Hematopoietic multipotent progenitor cell treated with erythropoietin and hydrocortisone succinate and interleukin-3 and kit ligand, for 8 days (in vitro differentiated cells): ENCODE results near the gene BLOC1S5.

Experiments used
- DNase-seq: peaks from one replicate; pipeline ENCODE4 v3.0.0-alpha.2; 2015

Gene BLOC1S5, protein sequence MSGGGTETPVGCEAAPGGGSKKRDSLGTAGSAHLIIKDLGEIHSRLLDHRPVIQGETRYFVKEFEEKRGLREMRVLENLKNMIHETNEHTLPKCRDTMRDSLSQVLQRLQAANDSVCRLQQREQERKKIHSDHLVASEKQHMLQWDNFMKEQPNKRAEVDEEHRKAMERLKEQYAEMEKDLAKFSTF

DNA sequence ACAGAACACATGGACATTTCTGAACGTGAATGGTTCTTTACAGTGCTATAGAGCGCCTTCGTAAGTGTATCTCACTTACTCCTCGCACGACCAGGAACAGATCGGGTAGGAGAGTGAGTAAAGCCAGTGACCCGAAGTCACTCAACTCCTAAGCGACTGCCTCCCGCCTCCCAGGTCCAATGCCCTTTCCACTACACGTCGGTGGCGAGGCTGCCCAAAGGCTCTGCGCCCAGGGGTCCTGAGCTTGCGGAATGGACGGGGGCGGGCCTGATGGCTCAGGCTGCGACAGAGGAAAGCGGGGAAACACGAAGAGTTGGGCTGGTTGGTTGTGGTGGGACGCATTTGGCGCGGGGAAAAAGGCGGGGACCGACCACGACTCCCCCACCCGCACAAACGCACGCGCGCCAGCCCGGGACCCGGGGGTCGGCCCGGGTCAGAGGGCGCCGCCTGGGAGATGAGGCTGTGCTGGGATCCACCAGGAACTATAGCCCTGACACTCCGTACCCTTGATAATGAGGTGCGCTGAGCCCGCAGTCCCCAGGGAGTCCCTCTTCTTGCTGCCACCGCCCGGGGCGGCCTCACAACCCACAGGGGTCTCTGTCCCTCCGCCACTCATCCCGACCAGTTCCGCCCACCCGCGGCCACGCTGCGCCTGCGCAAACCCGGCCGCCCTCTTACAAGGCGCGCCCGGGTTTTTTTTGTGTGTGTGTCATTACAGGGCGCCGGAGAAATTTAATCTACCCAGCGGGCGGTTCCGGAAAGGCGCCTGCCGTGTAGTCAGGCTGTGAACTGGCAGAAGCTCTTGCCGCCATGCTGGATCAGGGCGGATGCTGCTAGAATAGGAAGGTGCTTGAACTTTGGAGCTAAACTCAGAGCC is at the start of gene BLOC1S5:
BLOC1S5 (minus strand) TSS at position 629 of the 877 bp plus-strand sequence; CDS start at position 616, 13 bp downstream.
- DNase-seq, result peak; percentile 99

DNA sequence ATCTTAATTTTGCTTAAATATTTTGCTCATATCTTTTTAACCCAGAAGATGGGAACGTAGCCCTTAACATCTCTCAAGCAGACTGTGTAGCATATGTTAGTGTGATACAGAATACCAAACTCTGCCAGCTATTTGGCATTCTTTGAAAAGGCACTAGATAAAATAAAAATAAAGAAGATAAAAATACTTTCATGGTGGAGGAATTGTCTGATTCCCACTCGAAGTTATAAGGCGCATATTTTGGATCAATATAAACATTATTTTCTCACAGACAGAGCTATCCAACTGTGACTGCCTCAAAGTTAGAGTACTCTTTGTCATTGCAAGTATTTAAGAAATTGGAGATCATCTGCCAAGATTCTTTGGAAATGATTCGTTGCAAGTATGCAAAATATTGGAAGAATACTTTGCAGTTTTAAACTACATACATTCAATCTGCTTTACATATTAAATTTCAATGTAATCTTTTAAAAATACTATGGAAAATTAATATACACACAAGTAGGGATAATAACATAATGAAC is 49.0 kb upstream of the BLOC1S5 start:
- no peak for DNase-seq

DNA sequence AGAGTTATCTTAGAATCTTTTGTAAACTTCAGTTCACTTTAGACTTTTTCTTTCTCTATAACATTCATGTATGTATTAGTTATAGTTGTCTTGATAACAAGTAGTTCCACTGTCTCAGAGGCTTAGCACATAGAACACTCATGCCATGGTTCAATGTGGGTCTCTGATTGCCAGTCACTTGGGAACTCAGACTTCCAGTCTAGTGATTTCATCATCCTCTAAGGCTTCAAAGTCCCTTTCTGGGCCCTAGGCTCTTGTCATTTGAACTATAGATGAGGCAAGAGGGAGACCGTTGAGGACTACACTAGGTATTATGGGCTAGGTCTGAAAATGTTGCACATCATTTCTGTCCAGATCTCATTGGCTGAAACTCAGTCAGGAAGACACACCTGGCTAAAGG is 46.5 kb upstream of the BLOC1S5 start:
- DNase-seq, result no peak

DNA sequence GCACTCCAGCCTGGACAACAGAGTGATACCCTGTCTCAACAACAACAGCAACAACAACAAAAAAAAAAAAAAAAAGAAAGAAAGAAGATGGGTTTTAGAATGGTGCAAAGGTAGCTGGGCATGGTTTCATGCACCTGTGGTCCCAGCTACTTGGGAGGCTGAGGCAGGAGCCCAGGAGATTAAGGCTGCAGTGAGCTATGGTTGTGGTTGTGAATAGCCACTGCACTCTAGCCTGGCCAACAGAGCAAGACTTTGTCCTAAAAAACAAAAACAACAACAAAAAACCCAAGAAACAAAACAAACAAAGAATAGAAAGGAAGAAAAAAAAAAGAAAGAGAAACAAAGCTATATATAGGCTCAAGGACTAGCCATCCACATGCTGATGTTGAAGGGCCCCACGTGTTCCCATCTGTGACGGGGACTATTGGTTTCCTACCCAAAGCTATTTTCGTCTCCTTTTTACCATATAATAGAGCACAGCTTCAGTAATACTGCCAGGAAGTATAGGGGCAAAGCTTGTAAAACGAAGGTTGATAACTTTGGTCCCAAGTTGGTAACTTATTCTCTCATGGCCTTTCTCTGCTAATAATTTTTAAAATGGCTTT is 46.0 kb upstream of the BLOC1S5 start:
- no peak for DNase-seq

DNA sequence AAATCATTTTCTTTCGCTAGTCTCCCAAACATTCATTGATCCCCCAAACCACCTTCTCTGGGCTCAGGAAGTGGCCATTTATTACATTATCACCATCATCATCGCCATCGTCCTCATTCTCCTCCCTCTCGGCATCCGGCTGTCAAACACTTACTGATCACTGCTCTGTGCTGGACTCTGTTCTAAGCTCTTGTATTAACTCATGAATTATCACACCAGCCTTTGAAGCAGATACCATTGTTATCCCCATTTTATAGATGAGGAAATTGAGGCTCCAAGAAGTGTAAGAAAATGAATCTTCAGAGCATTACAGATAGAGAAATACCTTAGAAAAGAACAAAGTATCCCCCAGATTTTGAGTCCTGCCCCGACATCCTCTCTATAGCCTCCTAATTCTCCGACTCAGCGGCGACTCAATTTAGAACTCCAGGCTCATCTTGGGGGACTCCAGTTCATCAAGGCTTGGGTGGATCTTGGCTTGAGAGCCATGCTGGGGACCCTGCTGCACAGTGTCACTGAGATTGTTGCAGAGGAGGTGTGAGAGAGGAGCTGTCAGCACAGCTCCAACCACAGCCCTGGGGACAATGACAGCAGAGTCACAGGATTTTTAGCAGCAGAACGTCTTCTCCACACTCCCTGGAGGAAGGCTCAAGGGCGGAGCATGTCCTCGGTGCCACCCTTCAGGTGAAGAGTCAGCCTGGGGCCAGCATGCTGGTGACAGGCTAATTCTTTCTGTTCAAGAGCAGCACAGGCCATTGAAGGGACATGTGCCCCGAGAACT is 44.8 kb upstream of the BLOC1S5 start:
- DNase-seq, result no peak

DNA sequence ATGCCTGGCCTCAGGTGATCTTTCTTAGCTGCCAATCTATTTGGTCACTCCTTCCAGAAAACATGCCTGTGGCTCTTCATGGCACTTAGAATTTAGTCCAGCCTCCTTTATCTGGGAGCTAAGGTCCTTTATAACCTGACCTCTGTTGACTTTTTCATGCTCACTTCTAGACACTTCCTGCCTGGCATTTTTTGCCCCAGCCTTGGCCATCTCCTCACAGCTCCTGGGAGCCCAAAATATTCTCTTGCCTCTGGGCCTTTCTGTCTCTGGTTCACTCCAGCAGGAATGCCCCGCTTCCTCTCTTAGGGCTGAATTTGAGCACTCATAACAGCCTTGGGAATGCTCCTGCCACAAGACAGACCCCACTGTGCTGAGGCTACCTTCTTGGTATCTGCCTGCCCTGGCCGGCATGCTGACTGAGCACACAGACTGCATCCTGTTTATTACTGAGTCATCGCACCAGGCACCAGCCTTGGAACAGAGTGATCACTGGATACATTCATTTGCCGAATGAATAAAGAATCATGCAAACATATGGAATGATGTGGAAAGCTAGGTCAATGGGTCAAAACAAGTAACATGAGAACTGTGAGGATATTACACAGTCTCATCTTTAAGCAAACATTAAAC is 44.0 kb upstream of the BLOC1S5 start:
- no peak for DNase-seq

DNA sequence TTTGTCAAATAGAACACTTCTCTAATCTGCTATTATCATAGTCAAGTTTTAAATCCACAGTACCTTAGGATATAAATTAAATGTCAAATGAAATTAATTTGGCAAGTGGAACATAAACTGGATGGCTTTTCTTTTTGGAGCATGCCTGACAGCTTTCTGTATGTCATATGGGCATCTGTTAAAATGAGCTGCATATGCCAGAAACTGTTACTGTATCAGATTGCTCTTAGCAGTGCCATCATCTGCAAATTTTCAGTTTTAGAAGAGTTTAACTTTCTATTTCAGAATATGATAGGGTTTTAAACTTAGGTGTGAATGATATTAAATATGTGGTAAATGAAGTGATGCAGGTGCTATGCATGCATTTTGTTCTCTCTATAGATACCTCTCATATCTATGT is 41.6 kb upstream of the BLOC1S5 start:
- no peak for DNase-seq

DNA sequence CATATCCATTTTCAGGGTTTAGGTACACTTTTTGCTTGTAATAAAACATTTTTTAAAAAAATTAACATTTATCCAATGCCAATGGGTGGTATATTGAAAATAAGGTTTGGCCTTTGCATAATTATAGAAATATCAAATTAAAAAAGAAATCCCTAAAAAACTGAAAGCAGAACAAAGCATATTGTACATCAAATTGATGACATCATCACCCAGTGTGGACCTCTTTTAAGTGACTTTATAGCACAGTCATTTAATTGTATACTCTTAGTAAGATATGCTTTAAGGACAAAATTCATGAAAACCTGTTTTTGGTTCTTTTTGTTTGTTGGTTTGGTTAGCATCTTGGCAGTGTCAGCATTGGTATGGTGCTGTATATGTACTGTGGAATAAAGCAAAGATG is 39.5 kb upstream of the BLOC1S5 start:
- DNase-seq, result no peak

DNA sequence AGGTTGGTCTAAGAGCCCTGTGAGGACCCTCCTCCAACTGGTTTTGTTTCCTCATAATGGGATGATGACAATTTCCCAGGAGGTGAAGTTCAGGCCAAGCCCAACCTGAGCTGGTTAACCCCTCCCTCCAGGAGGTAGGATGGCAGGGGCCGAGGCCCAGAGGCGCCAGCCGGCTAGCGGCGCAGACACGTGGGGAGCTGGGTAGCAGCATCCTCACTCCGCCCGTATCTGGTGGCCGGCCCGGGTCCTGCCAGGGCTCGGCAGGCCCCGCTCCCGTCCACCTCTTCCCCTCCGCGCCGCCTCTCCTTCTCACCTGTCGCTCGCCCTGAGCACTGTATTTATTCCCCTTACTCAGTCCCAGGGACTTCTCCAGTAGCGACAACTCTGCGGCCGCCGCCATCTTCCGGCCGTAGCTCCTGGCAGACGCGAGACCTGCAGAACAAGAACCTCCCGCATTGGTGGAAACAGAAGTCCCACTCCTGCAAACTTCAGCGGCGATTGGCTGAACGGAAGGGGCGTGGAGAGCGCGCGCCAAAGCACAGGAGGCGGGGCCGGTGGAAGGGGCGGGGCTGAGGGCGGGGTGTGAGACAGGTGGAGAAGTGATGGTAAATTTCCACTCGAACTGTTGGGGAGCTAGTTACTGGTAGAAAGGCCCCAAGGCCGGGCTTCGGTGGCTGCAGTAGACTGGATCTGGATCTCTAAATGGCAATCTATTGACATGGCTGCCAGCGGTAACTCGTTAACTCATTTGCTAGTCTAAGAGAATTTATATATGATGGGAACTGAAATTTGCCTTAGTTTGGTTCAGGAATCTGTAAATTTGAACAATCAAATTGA is 38.2 kb upstream of the BLOC1S5 start, which contains the start of gene EEF1E1:
EEF1E1 (minus strand) TSS at position 427 of the 837 bp plus-strand sequence; CDS start at position 400, 27 bp downstream.
- peak; percentile 96 for DNase-seq

DNA sequence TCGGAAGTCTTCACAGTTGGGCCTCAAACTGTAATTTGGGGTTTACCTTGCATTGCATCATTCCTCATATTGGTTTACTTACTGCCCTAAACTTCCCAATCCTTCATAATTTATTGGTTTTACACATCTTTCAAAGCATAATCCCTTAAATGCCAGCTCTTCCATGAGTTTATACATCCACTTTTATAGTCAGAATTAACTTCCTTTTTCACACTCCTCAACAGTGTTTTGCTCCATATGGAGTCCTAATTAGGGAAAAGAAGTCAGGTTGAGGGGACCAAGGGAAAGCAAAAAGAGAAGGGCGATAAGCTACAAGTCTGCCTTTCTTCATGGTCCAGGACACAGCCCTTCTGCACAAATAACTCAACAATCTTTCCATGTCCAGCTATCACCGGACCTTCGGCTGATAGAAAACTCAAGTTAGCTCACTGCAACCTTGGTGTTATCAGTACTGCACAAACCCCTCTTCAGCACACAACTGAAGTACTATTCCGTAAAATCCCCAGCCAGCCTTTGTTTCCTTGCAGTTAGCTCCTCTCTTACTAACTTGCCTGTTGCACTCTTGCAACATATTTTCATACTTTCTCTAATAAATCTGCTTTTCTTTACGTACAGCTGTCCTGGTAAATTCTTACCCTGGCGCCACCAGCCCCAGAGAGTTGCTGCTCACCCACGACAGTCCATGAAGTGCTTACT is 36.1 kb upstream of the BLOC1S5 start:
- DNase-seq, result peak; percentile 53

DNA sequence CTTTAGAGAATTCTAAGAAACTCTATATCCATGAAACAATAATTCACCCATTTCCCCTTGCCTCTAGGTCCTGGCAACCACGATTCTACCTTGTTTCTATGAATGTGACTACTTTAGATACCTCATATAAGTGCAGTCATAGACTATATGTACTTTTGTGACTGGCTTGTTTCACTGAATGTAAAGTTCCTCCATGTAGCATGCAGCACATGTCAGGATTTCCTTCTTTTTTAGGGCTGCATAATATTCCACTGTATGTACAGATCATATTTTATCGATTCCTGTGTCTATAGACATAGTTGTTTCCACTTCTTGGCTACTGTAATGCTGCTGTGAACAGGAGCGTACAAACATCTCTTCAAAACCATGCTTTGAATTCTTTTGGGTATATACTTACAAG is 26.5 kb upstream of the BLOC1S5 start:
- no peak for DNase-seq

DNA sequence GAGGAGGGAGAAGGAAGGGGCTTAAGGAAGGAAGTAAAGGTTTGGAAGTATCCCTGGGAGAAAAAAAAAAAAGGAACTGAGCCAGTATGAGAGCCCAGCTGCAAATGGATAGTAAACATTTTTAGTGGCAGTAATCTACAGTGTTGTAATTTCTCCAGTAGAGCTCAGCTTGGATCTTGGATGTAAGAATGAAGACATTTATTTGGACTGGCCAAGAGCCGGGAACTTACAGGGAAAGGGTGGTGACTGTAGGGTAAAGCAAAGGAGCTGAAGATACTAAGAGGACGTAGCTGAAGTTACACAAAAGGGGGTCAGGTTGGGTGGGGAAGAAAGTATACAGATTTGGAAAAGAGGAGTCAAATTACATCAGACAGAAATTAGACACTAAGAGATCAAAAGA is 24.7 kb upstream of the BLOC1S5 start:
- no peak for DNase-seq

DNA sequence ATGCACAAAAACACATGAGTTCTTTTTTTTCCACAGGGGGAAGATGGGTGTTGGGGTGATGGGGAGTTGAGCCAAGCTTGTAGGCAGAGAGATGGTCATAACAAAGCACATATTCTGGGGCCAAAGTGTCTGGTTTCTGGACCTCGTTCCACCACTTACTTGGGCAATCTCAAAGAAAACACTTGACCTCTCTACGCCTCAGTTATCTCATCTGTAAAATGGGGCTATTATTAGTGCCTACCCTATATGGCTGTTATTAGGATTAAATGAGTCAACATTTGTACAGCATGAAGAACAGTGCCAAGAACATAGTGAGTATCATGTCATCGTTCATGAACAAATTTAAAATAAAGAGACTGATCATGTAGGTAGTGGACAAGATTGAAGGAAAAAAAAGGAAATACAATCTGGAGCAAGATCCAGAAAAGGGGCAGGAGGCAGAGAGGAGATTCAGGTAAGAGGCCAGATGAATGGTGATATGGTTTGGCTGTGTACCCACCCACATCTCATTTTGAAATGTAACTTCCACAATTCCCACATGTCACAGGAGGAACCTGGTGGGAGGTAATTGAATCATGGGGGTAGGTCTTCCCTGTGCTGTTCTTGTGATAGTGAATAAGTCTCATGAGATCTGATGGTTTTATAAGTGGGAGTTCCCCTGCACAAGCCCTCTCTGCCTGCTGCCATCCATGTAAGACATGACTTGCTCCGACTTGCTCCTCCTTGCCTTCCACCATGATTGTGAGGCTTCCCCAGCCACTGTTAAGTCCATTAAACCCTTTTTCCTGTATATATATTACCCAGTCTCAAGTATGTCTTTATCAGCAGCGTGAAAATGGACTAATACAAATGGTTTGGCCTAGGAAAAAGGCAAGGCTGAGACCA is 23.9 kb upstream of the BLOC1S5 start:
- DNase-seq, result no peak

DNA sequence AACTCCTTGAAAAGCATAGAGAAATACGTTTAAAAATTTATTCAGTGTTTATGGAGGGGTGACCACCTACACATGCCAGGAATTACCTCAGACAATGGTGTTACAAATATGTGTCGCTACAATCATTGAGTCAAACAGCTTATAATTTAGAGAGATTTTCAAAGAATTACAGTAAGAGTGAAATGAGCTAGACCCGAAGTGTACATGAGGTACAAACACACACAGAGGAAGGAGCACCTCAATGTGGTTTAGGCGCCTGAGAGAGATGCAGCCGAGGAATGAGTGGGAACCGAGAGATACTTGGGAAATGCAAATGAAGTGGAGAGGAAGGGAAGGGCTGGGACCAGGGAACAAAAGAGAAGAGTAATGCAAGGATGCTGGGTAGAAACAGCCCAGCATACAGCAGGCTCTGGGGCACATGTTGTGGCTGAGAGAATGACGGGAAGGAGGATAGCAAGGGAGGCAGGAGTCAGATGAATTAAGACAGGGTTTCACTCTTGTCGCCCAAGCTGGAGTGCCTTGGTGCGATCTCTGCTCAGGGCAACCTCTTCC is 22.6 kb upstream of the BLOC1S5 start:
- no peak for DNase-seq

DNA sequence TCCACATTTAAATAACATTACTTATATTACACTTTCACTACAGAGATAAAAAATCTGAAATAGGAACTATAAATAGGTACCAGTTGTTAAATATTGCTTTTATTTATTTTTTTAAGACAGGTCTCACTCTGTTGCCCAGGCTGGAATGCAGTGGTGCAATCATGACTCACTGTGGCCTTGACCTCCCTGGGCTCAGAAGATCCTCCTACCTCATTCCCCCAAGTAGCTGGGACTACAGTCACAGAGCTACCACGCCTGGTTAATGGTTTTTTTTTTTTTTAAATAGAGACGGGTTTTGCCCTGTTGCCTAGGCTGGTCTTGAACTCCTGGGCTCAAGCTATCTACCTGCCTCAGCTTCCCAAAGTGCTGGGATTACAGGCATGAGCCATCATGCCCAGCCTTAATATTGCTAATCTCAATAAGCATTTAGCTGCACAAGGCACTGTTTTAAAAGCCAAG is 20.9 kb upstream of the BLOC1S5 start:
- no peak for DNase-seq

DNA sequence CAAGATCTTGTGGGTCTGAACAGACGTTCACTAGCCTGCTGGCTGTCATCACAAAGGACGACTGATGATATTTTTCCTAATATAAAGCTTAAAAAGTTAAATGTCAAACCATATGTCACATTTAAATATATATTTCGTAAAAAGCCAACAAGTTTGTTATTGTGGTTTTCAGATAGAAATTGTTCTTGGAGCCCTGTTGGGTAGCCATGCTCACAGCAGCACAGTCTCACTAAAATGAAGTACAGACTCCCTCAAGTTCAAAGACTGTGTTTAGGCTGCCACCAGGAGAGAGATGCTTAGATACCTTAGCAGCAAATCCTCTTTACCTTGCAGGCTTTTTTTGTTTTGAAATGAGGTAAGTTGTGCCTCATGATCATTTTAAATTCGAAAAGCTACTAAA is 20.4 kb upstream of the BLOC1S5 start:
- no peak for DNase-seq

DNA sequence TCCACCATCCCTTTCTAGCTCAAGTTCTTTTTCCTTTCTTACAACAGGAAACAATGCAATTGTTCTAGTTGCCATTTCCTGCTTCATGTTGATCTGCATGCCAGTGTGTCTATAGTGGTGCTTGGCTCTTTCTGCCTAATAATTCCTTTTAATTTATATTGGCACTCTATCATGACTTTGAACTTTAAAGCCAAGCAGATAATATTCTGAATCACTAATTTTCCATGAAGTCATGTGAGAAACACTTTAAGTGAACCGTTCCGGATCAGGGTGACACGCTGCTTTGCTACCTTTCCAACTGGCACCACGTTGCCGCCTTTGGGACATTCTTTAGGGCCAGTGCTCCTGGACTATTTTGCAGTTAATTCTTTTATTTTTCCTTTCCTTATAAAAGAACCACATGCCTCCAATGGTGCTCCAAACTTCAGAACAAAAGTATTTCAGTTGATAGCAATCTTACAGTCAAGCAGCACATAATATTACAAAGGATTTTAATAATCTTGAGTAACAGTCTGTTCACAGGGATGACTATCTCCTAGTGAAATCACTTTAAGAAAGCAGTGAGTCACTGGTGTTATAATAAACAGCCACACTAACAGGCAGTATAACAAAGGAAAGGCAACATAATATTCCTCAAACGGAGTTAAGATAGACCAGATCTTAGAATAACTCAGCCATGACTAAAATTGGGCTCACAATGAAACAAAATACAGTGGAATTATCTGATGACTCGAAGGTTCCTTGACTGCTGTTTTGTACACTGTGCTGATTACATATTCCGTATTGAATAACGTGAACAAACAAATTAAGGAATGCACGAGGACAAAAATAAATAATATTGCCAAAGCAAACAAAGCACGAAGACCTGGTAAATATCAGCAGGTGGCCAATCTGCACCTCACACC is 19.0 kb upstream of the BLOC1S5 start:
- DNase-seq, result peak; percentile 32

DNA sequence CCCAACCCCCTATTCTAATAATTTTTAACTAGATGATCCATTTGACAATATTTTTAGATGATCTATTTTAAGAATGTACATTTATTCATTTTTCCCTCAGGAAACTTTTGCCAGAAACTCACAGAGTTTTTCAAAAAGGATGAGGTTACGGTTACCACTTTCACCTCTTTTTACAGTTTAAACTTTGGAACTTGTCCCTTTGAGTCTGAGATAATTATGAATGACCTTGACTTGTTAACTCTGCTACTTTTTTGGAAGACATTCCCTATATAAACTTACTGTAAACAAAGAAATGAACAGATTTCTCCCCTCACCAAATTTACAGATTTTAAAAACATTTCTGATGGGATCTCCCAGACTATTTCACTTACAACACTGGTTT is 18.4 kb upstream of the BLOC1S5 start:
- DNase-seq, result no peak
